Measurements from ENCODE around the gene HOXB5. TPM values are rescaled to one million over a fixed set of nuclear protein-coding genes. Genes with fewer than 3 reads are reported as not detected.

HOXB5 gene
- total and polyA plus RNA-seq, 2 donors (not counting 1 experiment from before 2014, with no cell fraction given), result not detected

- WGBS (ENCODE audit: insufficient coverage), result 0% methylated on average over 11 of the region's 15 CpGs
- Histone ChIP-seq H3K4me1 (ENCODE audit: control insufficient read depth in 2 of 2, insufficient read depth in 2 of 2, low read length in 2 of 2) (peaks cover 50 to 54% of the 10 kb centered on the region in 2 donors), H3K4me2 (replicated peaks; ENCODE audit: low read depth, low read length, poor library complexity, severe bottlenecking) (peak overlapping the region; percentile 100), H3K27ac (ENCODE audit: low read length in 2 of 2) (no peak overlapping the region), H3K9ac (ENCODE audit: low read length) (peak overlapping the region; percentile 88), H3K9me3 (ENCODE audit: control extremely low read depth in 1 of 3, control insufficient read depth in 2 of 3, insufficient read depth in 1 of 3, low read length in 2 of 3) (peaks cover 0 to 21% (median 0%) of the 10 kb centered on the region in 3 donors), H3K4me3 (ENCODE audit: control extremely low read depth in 1 of 5, extremely low read depth in 1 of 5, insufficient read depth in 1 of 5, low read depth in 2 of 5, low read length in 4 of 5) (peak overlapping the region in 4 of 5 experiments; percentile 56 to 96 (median 87)), H3K36me3 (replicated peaks in 1 of 2; ENCODE audit: control extremely low read depth in 1 of 2, control insufficient read depth in 1 of 2, extremely low read depth in 1 of 2, insufficient read depth in 2 of 2, low read length in 1 of 2) (no peaks in the 10 kb centered on the region), H3K79me2 (ENCODE audit: control insufficient read depth, insufficient read depth, low read length) (no peaks in the 10 kb centered on the region), H2AFZ (ENCODE audit: insufficient read depth, low read depth, low read length, poor library complexity, severe bottlenecking) (peak overlapping the region; percentile 95), H3K27me3 (replicated peaks in 1 of 4; ENCODE audit: control extremely low read depth in 1 of 4, control insufficient read depth in 3 of 4, insufficient read depth in 4 of 4, low read length in 3 of 4) (peaks cover 2 to 85% (median 55%) of the 10 kb centered on the region in 4 experiments), H4K20me1 (ENCODE audit: control insufficient read depth, insufficient read depth, low read length, poor library complexity, severe bottlenecking) (no peaks in the 10 kb centered on the region)
- H3K27ac Mint-ChIP-seq, result no peak overlapping the region
- ChIA-PET POLR2A (interaction anchor here (0.5 to 1.1 kb wide), 3 partner anchors 9 to 27 kb away, joined by 4 to 7 read pairs (median 6); no protein-coding TSS in a partner anchor), CTCF (interaction anchor here (0.8 to 1.4 kb wide), 4 partner anchors 8 to 347 kb away, joined by 3 to 5 read pairs (median 3); no protein-coding TSS in a partner anchor)
- no peaks in the 10 kb centered on the region for H3K9me3 Mint-ChIP-seq (ENCODE audit: insufficient read depth)
- TF ChIP-seq CTCF (IDR thresholded peaks at IDR 0.05) (no peak), EZH2 (IDR thresholded peaks at IDR 0.05; ENCODE audit: borderline replicate concordance, insufficient read depth, low read depth, low read length, poor library complexity, severe bottlenecking) (no peak)
- intact Hi-C loops (cut with micrococcal nuclease), result loop anchor here (2.0 to 5.0 kb wide), 2 partner anchors 13 to 33 kb away; partner anchors contain the start of gene HOXB4
- H3K27me3 Mint-ChIP-seq, result peaks cover 63% of the 10 kb centered on the region
- DNase-seq (no peak), ATAC-seq (ENCODE audit: low read depth) (no peak)
- H3K4me1 Mint-ChIP-seq, result peaks cover 37% of the 10 kb centered on the region
- peak overlapping the region; percentile 92 for H3K4me3 Mint-ChIP-seq
These were observed 16.2 kb upstream of the HOXB5 start for GRCh38 chr17:48609759-48610281.

- DNase-seq (no peak), ATAC-seq (ENCODE audit: low read depth) (no peak)
- Histone ChIP-seq H2AFZ (ENCODE audit: insufficient read depth, low read depth, low read length, poor library complexity, severe bottlenecking) (no peak overlapping the region), H3K4me1 (ENCODE audit: control insufficient read depth in 2 of 2, insufficient read depth in 2 of 2, low read length in 2 of 2) (peaks cover 43 to 46% of the 10 kb centered on the region in 2 donors), H3K4me2 (replicated peaks; ENCODE audit: low read depth, low read length, poor library complexity, severe bottlenecking) (no peak overlapping the region), H3K79me2 (ENCODE audit: control insufficient read depth, insufficient read depth, low read length) (no peaks in the 10 kb centered on the region), H3K9me3 (ENCODE audit: control extremely low read depth in 1 of 3, control insufficient read depth in 2 of 3, insufficient read depth in 1 of 3, low read length in 2 of 3) (peaks cover 0 to 24% (median 0%) of the 10 kb centered on the region in 3 donors), H3K36me3 (replicated peaks in 1 of 2; ENCODE audit: control extremely low read depth in 1 of 2, control insufficient read depth in 1 of 2, extremely low read depth in 1 of 2, insufficient read depth in 2 of 2, low read length in 1 of 2) (no peaks in the 10 kb centered on the region), H3K27ac (ENCODE audit: low read length in 2 of 2) (no peak overlapping the region), H3K27me3 (replicated peaks in 1 of 4; ENCODE audit: control extremely low read depth in 1 of 4, control insufficient read depth in 3 of 4, insufficient read depth in 4 of 4, low read length in 3 of 4) (peaks cover 2 to 85% (median 57%) of the 10 kb centered on the region in 4 experiments), H3K4me3 (ENCODE audit: control extremely low read depth in 1 of 5, extremely low read depth in 1 of 5, insufficient read depth in 1 of 5, low read depth in 2 of 5, low read length in 4 of 5) (no peak overlapping the region), H4K20me1 (ENCODE audit: control insufficient read depth, insufficient read depth, low read length, poor library complexity, severe bottlenecking) (no peaks in the 10 kb centered on the region), H3K9ac (ENCODE audit: low read length) (no peak overlapping the region)
- Mint-ChIP-seq H3K27ac (no peak overlapping the region), H3K4me1 (peaks cover 32% of the 10 kb centered on the region), H3K27me3 (peaks cover 65% of the 10 kb centered on the region), H3K4me3 (peak overlapping the region; percentile 92), H3K9me3 (ENCODE audit: insufficient read depth) (no peaks in the 10 kb centered on the region)
- intact Hi-C loops (cut with micrococcal nuclease), result no loop called here
- TF ChIP-seq EZH2 (IDR thresholded peaks at IDR 0.05; ENCODE audit: borderline replicate concordance, insufficient read depth, low read depth, low read length, poor library complexity, severe bottlenecking), result no peak
- TF ChIP-seq CTCF (IDR thresholded peaks at IDR 0.05), result no peak
- POLR2A ChIA-PET, result no interaction called here
- CTCF ChIA-PET, result interaction anchor here (0.8 to 1.4 kb wide), 4 partner anchors 10 to 346 kb away, joined by 3 to 6 read pairs (median 4); partner anchors contain the start of gene HOXB3
These were observed 15.5 kb upstream of the HOXB5 start for GRCh38 chr17:48609033-48609432.
